NCI-H460 (cell line): ENCODE results near the gene LDLRAD4. TPM values are rescaled to one million over a fixed set of nuclear protein-coding genes. Genes with fewer than 3 reads are reported as not detected.

Source experiments
- DNase-seq: peaks from one replicate; pipeline ENCODE4 v3.0.0-alpha.2; 2016; ENCODE audit warnings: low read depth; ENCODE audit errors: extremely low read depth
- total RNA-seq: library from RNA; depleted of rRNA; stranded (reverse); fragments of >200 nt; shearing (Covaris generic); gene quantifications from 2 replicates; pipeline ENCODE4 v1.2.3, GENCODE V29; 2014

Gene LDLRAD4
- total RNA-seq, 1 experiment from 2014 or later = not detected

DNA sequence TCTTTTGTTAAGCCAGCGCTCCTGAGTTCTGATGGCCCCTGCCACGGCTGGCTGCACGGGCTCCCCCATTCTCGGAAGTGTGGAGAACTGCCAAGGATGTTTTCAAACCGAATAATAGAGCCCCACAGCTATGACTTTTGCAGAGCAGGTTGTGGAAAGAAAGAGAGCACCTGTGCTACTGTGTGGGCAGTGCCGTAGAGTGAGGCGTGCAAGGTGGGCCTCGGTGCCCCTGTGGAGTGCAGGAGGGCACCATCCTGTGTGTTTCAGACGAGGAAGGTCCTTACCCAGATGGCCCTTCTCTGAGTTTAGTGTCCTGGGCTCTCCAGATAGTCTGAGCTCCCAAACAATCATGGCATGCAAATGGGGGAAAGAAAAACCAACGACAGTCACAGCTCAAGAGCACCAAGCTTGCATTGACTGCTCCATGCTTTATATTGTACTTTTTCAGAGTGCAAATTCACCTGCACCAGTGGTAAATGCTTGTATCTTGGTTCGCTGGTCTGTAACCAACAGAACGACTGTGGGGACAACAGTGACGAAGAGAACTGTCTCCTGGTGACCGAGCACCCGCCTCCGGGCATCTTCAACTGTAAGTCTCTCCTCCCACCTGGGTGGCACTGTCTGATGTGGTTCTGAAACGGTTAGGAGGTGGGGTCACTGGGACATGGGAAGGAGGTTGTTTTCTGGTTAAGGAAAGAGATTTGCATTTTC lies 219.4 kb downstream of the LDLRAD4 start:
- no peak for DNase-seq

DNA sequence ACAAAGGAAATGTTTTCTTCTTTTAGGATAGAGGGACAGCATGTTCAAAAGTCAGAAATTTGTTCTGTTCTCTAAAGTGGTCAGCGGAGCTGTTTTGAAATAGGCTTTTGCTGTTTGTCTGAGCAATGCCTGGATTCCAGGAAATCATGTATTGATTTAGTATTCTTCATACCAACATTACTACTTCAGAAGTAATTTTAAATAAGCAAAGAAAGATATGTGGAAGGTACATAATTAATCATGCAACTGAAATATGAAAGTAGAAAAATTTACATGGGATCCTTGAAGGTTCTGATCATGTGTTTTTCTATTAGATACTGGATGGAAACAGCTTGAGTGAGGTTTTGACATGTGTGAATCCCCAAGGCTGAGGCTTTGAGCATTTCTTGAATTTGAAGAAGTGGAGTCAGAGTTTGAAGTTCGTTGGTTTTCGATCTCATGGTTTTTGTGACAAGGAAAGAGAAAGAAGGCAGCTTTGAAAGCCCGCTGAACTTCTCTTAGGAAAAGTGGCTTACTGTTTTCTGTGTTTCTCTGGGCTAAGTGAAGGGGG lies 220.0 kb downstream of the LDLRAD4 start:
- no peak for DNase-seq

DNA sequence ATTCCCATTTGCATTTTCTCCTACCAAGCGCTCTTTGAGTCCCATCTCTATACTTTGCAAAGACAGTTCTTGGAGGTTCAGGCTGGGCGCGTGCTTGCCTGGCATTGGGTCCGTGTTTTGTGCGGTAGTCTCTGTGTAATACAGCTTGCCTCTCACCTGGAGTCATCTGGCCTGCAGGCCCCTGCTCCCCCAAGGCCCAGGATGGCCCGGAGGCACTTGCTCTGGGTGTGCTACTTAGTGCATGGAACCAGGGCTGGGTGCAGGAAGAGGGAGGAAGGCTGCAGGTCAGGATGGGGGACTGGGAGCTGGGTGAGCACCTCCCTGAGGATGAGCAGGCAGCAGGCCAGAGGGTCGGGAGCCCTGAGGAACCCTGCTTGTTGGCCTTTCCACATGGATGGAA lies 220.9 kb downstream of the LDLRAD4 start:
- no peak for DNase-seq

DNA sequence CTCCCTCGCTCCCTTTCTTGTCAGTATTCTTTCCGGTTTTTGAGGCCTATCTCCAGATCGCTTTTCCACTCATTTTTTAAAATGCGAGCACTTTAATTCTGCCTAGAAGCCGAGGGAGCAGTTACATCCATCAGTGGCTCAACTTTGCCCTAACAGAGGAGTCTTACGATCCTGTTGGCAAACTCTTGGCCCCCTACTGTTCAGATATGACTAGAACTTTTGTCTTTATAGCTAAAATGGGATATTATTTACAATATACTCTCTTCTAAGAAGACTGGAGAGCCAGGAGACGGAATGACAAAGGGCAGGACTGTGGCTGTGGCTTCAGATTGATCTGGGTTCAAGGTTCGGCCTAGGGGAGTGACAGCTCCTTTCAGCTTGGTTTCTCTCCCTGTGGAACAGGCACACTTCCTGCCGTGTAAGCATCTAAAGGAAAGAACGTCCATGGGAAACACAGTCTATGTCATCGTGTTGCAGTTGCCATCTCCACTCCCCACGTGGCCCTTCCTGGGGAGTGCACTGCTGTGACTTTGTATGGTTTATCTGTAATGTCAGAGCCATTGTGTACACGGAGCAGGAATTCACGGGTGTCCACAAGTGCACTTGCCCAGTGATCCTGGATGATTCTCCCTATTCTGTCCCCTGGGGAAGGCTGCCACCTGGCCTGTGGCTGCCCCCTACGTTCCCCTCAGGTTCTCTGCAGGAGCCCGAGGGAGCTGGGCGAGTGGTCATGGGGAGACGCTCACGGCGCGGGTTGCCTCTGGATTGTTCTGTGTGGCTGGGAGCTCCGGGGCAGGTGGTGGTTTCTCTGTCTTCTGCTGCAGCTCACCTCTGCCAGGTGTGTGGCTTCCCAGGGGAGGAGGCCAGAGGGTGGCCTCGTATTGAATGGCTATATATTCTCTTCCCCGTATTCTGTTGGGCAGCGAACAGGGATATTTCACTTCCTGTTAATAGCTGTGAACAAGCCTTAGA lies 222.0 kb downstream of the LDLRAD4 start:
- DNase-seq = no peak

DNA sequence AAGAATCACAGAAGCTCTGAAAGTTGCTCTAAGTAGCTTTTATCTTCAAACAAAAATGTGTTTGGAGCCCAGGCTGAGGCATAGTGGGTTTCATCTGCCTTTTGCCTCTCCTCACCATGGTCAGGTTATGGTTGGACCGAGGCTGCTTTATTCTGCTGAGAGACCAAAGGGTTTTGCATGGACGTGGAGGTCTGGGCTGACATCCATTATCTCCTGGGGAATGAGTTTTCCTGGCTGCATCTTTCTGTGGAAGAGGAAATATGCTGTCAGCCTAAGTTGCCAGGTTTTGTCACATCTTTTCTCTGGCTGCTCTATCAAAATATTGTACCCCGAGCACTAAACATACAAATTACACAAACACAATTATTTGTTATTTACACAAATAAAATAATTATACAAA lies 223.2 kb downstream of the LDLRAD4 start:
- no peak for DNase-seq

DNA sequence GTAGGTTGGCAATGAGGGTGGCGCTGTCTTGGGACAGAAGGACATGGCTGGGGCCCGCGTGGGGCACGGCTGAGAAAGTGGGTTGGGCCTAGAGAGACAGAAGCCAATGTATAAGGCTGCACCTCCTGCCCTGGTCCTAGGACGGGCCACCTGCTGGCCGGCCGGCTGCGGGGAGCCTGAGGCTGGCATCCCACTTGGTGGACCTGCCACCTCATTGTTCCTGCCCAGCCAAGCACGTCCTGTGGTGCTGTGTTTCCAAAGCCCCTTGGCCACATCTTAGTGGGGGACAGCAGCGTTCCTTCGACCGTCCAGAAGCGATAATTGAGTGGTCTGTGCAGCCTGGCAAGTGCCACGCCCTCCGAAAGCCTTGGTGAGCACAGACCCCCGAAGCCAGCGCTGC lies 223.9 kb downstream of the LDLRAD4 start:
- DNase-seq = no peak

DNA sequence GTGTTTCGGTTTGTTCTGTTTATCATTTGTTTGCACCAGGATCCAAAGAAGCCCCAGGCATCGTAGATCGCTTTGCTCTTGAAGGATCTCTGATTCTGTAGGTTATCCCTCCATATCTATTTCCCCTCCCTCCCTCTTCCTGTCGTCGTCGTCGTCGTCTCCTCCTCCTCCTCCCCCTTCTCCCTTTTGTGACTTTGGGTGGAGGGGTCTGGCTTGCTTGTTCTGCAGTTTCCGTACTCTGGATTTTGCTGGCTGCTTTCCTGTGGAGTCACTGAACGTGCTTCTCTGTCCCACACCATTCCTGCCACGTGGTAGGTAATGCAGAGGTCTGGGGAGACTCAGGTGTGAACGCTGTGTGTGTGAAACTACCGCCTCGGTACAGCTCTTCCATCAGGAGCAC lies 225.0 kb downstream of the LDLRAD4 start:
- DNase-seq = no peak

DNA sequence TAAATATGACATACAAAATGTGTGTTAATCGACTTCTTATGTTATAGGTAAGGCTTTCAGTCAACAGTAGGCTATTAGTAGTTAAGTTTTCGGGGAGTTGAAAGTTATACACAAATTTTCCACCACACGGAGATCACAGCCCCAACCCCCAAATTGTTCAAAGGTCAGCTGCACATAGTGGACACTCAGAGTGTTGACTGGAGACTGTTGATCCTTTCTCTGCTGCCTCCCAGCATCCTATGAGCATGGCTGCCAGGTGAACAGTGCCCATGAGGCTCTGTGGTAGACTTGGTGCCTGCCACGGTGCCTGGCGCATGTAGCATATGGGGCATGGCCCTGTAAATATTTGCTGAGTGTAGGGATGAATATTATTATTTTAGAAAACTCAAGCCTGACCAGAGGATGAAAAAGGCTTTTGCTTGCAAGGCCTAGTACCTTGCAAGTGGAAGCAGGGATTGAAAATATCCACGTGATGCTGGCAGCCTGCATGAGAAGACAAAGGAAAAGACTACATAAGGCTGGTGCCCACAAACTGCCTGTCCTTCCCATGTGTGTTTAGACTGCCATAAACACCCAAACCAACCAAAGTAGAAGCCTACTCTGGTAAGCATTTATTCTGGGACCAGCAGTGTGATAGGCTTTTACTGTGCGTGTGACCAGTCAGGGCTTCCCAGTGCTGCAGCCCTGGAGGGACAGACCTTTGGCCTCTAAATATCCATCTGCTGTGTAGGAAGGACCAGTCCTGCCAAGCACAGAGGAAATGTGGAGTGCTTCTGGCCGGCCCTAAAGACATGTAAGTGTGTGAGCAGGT lies 226.1 kb downstream of the LDLRAD4 start:
- no peak for DNase-seq

DNA sequence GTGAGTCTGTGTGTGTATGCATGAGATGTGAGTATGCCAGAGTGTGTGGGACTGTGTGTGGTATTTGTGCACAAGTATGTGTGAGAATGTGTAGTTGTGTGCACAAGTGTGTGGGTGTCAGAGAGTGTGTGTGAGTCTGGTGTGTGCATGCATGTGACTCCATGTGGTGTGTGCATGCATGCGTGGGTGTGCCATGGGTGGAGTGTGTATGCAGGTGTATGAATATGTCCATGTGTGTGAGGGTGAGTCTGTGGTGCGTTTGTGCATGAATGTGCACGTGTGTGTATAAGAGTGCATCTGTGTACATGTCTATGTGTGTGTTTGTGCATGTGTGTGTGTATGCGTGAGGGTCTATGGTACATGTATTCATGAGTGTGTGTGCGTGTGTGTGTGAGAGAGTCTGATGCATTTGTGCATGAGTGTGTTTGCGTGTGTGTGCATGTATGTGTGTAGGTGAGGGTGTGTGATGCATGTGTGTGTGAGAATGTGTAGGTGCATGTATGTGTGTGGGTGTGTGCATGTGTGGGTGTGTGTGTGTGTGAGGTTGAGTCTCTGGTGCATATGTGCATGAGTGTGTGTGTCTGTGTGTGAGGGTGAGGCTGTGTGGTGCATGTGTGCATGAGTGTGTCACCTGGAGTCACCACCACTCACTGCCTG lies 226.8 kb downstream of the LDLRAD4 start:
- no peak for DNase-seq

DNA sequence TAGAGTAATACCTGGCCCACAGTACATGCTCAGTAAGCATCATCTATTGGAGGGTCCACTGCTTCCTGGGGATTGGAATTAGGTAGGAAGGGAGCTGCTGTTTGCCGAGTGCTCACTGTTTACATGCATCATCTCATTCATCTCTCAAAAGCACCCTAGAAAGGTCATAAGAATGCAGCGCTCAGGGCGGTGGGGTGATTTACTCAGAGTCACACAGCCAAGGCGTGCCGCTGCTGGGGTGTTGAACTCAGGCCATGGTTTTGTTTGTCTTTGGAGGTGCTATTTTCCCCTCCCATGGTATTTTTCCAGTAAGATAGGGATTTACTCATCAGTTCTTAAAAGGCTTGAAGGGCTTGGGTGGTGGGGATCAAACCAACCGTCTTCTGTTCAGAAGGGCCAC lies 227.5 kb downstream of the LDLRAD4 start:
- DNase-seq = no peak

DNA sequence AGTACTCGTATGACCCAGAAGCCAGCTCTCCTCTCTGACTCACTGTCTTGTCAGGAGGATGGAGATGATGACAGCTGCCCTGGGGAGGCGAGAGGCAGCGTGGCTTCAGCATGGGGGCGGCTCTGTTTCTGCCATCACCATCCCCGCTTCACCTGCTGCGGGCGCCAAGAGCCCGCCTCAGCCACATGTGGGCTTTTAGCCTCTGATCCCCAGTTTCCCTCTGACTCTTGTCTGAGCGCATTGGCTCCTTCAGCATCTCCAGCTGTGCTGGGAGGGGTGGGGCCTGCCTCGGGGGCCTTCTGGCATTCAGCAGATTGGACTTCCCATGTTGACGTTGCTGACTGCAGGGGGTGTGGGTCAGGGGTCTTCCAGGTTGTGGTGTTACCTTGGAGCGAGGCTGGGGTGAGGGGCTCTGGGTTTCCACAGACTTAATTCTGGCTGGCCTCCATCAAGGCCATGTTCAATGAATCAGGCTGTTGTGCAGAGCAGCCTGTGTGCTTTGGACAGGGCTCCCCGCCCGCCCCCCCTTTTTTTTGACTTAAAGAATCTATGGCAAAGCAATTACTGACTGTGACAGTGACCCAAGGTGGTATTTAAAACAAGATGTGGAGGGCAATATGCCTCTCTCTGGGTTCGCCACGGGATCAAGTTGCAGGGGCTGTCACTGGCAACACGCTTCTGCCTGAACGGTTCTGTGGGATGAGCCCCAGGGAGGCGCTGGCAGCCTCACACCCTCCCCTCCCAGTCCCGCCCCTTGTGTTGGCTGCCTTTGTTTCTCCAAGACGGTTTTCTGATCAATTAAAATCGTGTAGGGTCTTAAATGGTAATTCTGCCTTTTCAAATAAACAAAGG lies 228.3 kb downstream of the LDLRAD4 start:
- DNase-seq = no peak

DNA sequence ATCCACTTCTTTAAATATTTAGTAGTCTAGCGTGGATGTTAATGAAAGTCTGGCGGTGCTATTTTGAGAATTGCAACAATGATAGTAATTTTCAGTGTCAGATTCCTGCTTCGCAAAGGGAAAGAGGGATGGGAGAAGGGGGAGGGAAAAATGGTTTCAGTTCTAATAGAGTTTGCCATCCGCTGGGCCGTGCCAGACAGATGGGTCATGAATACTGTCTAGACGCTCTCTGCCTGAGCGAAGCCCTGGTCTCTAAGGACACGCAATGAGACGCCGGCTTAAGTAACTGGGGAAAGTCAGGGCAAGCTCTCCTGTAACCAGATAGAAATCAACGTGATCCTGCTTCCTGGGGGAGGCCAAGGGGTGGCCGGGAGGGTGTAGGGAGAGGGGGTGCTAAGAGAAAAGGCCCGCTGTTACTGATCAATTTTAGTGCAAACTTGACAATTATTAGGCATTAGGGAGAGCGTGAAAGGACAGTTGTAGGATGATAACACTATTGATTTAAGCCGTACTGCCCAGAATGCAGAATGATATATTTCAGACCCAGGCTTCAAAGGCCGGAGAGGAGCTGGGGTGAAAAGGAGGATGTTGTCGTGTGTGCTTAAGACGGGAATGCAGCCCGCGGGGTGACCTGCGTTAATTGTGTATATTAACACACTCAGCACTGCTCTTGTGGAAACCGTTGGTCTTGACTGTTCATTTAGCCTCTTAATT lies 229.2 kb downstream of the LDLRAD4 start:
- no peak for DNase-seq

DNA sequence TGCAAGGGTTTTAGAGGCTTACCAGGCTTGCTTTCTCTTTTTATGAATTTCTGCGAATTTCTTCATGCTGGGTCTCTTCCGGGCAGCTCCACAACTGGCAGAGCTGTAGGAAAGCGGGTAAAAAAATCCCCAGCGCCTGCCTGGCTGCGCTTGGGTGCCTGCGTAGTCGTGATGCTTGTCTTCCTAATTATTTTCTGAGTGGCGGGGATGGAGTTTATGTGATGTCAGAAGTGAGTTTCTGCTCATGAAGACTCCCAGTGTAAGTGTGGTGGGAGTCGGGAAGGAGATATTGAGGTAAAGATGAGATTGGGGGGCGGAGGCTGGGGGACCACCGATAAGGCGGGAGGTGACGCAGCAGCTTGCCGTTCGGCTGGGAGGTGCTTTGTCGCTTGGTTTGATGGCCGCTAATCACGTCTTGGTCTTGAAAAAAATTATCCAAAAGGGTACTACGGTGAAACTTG lies 229.8 kb downstream of the LDLRAD4 start:
- no peak for DNase-seq

DNA sequence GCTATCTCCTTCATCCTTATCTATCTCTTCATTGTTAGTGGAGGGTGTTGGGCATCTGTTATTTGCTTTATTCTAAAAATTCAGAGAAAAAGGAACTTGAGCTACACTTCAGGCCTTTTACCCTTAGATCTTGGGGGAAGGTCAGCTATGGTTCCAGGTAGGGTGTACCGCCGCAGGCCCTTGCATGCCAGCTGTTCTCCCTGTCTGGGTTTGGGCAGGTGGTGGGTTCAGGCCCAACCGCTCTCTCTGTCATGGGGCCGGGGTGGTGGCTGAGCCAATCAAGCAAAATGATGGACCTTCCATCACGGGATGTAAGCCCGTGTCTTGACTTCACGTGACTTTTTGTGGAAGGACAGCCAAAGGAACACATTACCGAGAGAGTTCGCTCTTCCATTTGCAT lies 231.1 kb downstream of the LDLRAD4 start:
- no peak for DNase-seq

DNA sequence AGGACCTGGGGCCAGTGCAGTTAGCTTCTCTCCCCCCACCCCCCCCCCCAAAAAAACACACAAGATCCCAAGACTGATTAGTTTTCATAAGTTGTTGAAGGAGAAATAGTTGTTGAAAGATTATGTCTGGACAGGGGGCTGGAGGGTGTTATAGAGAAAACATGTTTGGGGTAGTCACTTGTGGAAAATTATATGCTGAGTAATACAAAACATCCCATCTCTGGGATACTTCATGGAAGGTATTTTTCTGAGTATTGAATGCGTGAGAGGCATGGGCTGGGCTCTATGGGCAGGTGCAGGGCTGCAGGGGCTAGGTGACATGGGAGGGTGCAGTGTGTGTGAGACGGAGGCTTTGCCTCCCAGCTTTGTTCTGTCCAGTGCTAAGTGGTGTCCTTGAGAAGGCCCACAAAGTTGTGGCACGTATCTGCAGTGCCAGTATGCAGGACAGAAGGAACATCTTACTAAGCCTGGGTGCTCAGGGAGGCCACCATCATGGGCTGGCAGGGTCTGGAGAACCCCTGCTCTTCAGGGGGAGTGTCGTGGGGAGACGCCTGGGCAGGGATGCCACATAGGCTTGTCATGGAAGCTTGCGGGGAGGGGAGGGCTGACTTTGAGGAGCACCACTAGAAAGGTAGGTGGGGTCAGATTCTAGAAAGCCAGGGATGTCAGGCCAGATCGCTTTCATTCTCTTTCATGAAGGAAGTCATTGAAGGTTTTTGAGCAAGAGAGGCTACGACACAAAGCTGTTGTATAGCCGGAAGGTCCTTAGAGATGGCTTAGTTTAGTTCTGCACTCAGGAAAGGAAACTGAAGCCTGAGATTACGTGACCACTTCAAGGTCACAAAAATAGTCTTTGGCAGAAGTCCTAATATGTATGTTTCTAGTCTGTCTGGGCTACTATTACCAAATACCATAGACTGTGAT lies 232.0 kb downstream of the LDLRAD4 start:
- no peak for DNase-seq

DNA sequence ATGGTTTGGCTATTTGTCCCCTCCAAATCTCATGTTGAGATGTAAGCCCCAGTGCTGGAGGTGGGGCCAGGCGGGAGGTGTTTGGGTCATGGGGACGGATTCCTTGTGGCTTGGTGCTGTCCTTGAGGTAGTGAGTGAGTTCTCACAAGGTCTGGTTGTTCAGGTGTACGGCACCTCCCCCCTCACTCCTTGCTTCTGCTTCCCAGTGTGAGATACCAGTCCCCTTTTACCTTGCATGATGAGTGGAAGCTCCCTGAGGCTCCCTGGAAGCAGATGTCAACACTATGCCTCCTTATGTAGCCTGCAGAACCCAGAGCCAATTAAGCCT lies 232.6 kb downstream of the LDLRAD4 start:
- no peak for DNase-seq

DNA sequence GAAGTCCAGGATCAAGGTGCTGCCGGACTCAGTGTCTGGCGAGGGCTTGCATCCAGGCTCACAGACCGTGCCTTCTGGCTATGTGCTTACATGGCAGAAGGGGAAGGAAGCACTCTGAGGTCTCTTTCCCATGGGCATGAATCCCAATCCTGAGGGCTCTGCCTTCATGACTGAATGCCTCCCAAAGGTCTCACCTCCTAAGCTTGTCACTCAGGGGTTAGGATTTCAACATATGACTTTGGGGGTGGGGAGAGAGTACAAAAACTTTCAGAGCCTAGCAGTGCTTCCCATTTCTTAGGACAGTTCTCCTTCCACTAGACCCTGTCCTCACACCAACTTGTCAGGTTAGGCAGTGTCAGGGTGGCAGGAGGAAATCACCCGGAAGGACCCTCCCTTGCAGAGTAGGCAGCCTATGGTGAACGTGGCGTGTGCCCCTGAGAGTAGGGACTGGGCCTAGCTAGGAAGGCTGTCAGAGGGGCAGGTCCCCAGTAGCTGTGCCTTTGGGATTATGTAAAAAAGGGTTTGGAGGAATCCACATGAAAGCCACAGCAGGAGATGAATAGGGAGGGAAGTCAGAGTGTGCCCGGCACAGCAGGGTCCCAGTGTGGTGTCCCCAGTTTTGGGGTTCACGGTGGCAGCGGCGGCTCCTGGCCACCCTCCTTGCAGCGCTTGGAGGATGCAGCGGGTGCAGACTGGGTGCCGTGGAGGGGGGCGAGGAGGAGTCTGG lies 233.3 kb downstream of the LDLRAD4 start:
- DNase-seq = no peak
